ENCODE measurements around the gene MACROD2.

Gene MACROD2

DNA sequence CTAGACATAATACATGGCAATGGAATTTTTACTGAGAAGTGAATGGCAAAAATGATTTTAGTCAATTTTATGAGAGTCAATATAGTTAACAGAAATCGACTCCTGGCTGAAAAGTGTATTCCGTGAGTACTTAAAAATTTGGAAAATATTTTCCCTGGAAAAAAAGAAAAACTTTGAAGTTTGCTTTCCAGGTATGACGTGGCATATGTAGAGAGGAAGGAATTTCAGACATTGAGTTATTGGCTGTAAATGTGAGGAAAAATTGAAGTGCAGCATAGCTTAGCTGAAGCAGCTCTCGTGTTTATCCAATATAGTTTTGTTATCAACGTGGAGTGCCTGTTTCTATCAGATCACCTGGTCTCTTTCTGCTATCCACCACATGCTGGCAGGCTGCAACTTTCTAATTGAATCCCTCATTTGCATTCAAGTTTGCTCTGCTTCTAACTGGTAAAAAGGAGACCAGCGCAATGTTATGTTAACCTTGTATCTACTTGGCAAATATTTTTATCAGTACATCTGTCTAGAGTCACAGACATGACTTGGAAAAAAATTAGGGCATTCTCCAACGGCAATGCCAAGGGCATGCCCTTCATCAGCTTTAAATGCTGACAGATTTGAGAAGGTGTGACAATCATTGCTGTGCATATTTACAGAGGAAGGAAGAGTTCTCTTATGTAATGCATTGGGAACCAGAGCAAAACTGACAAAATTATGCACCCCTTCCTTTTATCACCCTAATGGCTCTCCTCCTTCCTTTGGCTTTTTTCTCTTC is 1444.9 kb downstream of the MACROD2 start:
- in situ Hi-C loops (cut with MboI; ENCODE audit: low sequenced_read_pairs) = no loop called here

DNA sequence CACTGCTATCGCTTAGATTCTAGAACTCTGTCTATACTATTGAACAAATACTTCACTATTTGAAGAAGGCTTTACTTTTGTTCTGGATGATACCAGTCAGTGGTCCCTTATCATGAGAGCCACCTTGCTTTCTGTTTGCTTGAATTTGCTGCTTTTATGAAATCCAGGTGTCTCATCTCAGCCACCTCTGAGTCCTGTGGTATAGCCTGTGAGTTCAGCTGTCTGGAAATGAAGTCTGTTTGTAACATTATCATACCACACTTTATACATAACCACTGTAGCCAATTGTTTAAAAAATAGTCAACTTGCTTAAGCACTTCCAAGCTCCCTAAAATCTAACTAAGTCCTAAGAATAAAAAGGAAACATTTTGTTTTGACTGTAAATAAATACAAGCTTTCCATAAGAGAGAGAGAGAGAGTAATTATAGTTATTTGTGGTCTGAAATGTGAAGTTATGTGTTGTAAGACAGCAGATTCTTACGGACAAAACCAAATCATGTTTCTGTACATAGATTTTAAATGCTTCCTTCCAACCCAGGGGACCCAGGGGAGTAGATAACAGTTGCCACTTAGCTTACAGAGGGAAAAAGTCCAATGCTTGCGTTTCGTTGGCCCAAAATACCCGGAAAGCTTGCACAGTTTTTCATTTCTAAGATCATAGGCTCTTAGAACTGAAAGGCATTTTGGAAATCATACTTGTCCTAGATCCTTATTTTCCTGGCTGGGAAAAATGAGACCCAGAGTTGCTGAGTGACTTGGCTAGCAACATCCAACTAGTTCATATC is 1449.9 kb downstream of the MACROD2 start:
- in situ Hi-C loops (cut with MboI; ENCODE audit: low sequenced_read_pairs) = no loop called here

DNA sequence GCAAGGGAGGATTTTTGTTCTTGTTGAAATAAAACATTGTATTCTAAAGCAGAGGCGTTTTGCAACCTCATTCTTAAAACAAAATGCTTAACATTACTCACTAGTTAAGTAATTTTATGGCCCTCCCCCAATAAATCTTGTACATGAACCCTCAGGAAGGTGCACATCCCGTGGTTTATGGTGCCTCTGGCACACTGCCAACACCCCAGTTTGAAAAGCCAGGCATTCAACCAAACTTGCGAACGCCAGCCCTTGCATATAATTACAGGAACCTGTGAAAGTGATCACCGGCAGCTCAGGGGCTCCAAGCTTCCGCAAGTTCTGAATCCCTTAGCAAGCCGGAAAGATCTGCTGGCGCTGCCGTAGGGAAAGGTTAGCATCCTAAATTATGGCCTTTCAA is 1451.1 kb downstream of the MACROD2 start:
- in situ Hi-C loops (cut with MboI; ENCODE audit: low sequenced_read_pairs) = no loop called here

DNA sequence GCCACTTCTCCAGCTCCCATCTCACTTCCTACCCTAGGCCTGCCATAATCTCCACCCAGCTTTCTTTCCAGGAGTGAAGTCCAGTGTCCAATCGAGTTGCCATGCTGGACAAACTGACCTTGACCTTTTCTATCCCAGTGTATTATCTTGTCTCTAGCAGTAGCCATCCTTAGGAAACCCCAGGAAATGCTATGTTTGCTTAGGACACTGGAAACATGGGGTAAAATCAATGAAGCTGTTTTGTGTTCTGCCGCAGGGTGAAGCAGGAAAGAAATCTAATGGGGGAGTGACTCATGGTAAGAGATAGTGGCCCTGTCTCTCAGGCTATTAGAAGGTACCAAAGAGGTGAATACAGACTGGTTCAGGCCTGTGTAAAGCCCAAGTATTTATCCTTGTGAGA is 1452.2 kb downstream of the MACROD2 start:
- in situ Hi-C loops (cut with MboI; ENCODE audit: low sequenced_read_pairs) = no loop called here

DNA sequence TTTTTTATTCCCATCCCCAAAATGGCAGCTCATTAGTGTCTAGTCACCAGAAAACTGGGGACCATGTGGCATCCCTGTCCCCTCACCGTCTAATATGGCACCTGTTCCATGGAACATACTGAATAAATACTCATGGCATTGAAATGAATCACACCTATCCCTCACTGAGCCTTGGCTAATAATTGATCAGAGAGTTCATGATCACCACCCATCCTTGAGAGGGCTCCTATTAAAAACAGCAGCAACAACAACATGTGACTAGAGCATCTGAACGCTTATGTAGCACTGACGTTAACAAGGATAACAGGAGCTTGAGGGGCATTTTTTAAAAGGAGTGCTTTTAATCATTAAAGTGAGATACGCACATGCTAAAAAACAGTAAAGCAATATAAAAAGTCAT is 1453.7 kb downstream of the MACROD2 start:
- in situ Hi-C loops (cut with MboI; ENCODE audit: low sequenced_read_pairs) = no loop called here

DNA sequence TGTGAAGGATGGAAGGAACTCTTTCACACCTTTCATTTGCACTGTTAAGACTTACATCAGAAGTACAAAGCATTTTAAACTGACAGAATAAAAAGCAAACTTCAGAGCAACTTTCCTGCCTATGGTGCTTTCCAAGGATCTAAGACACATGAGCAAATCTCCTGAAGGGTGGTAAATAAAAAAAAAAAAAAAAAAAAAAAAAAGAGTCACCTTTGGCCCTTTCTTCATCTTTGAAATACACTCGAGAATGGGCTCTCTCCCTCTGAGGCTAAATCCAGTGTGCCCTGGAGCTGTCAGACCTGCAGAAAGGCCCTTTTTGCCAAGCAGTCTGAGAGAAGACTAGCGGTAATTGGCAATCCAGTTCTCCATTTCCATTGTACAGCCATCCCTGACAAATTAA is 1455.9 kb downstream of the MACROD2 start:
- in situ Hi-C loops (cut with MboI; ENCODE audit: low sequenced_read_pairs) = no loop called here

DNA sequence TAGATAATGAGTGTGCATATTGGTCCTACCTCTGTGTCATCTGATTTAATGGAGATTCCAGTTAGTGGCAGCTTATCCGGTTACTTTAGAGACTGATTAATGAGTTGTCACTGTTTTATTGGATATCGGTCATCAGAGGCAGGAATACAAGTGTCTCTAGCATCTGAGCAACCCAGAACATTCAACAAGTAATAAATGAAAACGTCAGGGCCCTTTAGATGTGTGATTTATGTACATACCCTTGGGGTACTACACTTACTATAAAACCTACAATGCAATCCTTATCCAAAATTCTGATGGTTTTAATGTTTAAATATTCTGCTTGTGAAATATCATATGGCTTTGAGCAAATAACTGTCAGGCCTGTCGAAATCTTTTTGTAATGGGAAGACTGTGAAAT is 1460.0 kb downstream of the MACROD2 start:
- in situ Hi-C loops (cut with MboI; ENCODE audit: low sequenced_read_pairs) = no loop called here

DNA sequence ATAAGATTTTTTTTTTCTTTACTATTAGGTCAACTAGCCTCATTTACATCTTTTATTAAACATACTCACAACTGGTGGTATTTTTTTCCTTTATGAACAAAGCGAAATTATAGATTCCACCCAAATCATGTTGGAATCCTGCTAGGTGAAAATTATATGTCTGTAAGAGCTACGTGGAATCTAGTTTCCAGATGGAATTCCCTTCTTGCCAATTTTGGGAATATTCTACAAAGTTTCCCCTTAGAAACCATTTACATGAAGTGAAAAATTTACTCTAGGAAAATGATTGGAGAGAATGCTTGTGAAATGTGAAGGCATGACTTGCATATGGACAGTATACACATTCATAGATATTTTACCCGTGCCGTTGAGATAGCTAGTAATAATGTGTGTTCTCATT is 1466.6 kb downstream of the MACROD2 start:
- in situ Hi-C loops (cut with MboI; ENCODE audit: low sequenced_read_pairs) = no loop called here

DNA sequence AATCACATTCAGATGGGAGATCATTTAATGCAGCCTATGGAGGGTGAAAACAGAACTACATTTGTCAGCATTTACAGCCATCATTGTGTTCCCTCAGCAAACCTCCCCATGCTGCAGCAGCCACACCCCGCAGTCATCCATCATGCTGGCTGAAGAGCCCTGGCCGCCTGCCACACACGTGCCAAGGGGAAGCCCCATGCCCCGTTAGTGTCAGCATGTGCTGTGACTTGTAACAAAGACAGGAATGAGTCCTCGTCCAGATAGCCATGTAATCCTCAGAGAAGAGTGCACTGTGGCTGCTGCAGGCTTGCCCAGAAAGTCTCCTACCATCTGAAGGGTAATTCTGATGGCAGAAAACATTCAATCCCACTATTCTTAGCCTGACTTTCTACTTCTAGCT is 1480.2 kb downstream of the MACROD2 start:
- in situ Hi-C loops (cut with MboI; ENCODE audit: low sequenced_read_pairs) = no loop called here

DNA sequence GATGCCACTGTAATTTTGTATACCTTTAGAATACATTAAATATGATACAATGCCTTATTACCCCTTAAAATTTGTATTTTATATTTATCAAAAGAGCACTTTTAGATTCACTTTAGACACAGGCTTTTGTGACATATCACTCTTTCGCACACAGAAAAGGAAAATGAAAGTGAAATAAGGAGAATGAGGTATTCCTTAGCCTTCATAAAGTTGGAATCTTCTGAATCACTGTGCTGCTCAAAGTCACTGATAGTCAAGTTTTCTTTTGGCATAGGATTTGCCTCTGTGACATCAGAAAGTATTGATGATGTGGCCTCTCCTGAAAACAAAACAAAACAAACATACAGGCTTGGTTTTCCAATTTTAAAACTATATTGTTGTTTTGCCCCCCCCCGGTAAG is 1480.9 kb downstream of the MACROD2 start:
- in situ Hi-C loops (cut with MboI; ENCODE audit: low sequenced_read_pairs) = no loop called here

DNA sequence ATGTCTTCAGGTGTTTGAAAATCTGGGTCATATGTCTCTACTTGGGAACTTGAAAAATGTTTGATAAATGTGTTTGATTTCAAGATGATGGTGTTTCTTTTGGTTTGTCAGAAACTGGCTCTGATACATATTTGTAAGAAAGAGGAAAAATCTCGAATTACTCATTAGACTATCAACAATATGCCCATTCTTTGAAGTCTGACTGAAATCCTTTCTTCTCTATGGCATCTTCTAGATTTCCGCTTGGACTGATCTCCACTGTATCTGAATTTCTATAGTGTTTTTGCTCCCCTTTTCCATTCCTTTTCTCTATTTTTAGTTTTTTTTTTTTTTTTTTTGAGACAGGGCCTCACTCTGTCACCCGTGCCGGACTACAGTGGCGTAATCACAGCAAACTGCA is 1481.5 kb downstream of the MACROD2 start:
- in situ Hi-C loops (cut with MboI; ENCODE audit: low sequenced_read_pairs) = no loop called here

DNA sequence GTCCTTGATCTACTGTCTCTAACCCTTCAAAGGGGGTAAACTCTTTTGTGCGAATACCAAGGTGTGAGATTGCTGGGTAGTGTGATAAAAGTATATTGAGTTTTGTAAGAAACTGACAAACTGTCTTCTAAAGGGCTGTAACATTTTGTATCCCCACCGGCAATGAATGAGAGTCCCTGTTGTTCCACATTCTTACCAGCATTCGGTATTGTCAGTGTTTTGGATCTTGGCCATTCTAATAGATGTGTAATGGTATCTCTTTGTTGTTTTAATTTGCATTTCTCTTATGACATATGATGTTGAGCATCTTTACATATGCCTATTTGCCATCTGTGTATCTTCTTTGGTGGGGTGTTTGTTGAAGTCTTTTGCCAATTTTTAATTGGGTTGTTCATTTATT is 1487.2 kb downstream of the MACROD2 start:
- in situ Hi-C loops (cut with MboI; ENCODE audit: low sequenced_read_pairs) = no loop called here

DNA sequence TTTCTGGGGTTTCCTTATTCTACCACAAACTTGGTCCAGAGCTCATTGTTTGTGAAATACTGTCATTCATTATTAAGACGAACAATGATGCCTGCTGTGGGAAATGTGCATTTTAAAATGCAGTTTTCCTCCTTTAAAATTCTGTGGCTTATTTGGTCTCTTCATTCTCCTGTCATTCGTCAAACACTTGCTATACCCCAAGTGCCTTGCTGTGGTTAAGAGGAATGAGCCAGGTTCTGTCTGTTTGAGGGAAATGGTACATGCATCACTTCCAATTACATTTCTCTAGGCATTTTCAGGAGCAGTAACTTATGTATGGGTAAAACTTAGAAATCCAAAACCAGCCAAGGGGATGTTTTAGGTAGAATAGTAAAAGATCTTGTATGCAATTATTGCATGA is 1490.2 kb downstream of the MACROD2 start:
- in situ Hi-C loops (cut with MboI; ENCODE audit: low sequenced_read_pairs) = no loop called here

DNA sequence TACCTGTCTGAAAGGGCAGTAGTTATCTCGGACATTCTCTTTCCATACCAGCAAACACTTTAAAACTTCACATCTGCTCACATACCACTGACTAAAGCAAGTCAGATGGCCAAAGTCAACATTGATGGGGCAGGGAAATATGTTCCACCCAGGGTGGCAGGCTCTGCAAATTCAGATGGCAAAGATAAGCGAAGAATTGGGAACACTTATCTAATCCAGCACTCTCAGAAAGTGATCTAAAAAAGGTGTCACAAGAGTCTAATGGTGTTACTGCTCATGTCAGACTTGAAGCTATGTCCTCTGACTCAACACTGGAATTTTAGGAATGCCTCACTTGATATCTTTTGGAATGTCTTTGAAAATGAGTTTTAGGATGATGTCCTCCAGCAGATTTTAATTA is 1491.7 kb downstream of the MACROD2 start:
- in situ Hi-C loops (cut with MboI; ENCODE audit: low sequenced_read_pairs) = no loop called here

DNA sequence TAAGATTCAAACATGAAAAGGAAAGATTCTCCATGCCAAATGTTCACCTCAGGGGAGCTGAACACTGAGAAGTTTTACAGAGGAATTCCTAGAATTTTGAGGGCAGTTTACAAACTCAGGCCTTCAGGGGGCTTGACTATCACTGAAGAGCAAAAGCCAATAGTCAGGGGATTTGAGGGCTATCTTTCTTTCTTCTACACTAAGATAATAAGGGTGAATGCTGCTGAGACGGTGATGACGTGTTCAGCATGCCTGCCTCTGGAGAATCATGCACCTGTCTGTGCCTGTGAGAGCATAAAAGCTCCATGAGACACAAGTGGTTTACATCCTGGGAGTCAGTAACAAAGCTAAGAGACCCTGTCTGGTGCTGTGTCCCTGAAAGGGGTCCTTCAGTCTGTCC is 1492.4 kb downstream of the MACROD2 start:
- in situ Hi-C loops (cut with MboI; ENCODE audit: low sequenced_read_pairs) = no loop called here

DNA sequence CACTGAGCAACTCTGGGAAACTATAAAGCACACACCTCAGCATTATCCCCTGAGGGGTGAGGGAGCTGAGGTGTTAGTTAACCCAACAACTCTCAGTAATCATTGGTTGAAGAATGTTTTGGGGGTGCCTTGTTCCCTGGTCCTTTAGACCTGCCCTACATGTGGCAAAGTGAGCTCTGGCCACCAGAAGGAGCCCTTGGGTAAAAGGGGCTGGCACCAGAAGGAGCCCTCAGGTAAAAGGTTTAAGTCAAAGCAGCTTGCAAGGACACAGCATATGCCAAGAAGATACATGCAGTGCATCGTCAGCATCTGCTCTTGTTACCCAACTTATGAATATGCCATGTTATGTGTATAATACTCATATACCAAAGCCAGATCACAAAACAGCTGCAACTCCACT is 1496.3 kb downstream of the MACROD2 start:
- in situ Hi-C loops (cut with MboI; ENCODE audit: low sequenced_read_pairs) = no loop called here

DNA sequence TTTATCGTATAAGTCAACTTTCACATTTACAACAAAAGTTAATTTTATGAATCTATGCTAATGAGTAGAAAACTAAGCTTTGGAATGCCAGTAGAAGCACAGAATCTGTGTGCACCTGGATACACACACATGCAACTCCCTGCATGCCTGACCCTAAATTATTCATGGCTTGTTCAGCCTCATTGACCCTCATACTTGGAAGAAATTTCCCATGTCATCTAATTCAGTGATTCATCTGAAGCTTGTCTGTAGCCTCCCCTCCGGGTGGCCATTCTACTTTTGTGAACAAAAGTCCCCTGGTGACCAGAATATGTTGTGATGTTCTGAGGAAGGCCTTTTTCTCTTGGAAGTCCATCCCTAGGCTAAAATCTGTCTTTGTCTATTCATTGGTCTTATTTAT is 1499.5 kb downstream of the MACROD2 start:
- in situ Hi-C loops (cut with MboI; ENCODE audit: low sequenced_read_pairs) = no loop called here

DNA sequence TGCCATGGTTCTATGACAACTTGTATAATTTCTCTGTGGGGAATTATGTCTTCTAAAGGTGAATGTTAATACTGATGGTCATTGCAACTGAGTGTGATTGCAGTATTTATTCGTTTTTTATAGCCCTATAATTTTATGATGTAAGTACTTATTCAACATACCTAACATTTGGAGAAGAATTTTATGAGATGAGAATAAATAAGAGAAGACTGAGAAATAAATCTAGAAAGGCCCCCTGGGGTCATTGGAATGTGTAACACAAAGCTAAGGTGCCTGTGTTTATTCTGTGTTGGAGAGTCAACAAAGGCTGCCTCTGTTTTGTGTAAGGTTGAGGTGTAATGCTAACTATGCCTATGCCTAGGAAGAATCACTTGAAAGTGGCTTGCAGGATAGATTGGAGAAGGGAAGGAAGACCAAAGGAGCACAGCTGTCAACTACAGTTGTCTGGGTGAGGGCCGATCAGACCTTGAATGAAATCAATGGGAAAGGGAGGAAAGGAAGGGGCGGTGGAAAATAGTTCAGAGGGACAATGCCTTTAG is 1501.3 kb downstream of the MACROD2 start:
- in situ Hi-C loops (cut with MboI; ENCODE audit: low sequenced_read_pairs) = no loop called here

DNA sequence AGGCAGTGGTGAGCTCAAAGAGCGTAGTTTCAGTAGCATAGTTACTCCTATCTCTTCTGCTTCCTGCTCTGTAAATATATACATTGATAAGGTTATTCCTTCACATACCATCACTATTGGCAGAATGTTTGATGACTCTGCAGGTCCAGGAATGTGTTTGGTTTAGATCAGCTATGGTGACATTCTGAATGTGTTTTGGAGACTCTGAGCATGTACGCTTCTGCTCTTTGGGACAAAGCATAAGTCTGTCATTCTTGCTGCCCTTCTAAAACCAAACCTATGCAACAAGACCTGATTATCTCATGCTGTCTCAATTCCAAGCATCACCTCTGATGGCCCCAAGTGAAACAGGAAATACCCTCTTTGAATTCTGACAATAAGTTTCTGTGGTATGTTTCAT is 1503.6 kb downstream of the MACROD2 start:
- in situ Hi-C loops (cut with MboI; ENCODE audit: low sequenced_read_pairs) = no loop called here

DNA sequence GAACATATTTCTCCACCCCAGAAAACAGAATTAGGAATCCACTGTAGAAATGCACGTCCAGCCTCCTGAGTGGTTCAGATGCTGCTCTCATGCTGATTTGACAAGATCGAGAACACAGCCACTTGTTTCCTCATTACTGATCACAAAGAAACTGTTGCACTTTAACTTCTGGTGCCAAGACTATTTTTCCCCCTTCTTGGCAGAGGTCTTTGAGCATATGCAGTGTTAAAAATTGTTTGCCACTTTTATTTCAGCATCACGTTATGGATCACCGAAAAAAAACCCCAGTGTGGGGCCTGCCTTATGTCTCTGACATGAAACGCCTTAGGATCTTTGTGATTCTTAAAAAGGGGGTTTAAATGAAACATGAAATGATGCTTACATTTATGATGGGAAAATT is 1511.0 kb downstream of the MACROD2 start:
- in situ Hi-C loops (cut with MboI; ENCODE audit: low sequenced_read_pairs) = no loop called here

DNA sequence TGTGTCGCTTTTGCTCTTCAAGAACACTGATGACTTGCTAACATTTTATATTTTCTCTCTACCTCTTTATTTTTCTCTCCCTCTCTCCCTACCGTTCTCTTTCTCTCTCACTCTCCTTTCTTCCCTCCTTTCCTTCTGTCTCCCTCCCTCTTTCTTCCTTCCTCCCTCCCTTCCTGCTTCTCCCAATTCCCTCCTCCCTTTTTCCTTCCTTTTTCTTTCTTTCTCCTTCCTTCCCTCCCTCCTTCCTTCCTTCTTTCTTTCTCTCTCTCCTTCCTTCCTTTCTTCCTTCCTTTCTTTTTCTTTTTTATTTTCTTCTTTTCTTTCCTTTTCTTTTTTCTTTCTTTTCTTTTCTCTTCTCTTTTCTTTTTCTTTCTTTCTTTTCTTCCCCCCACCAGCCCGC is 1511.8 kb downstream of the MACROD2 start:
- in situ Hi-C loops (cut with MboI; ENCODE audit: low sequenced_read_pairs) = no loop called here

DNA sequence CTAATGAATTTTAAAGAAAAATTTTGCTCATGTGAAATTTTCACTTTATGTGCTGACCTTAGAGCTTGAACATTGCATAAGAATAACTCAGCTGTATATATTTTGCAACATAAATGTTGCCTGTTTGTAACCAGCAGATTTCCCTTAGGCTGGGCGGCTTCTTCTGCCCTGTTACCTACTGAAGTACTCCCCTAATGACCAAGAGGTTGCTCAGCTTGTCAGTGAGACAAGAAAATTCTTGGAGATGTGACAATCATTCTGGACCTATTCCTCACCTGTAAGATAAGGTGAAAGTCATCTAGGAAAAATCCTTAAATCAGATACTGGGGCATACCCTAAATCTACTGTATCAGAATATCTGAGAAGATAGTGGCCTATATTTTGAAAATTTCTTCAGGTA is 1516.2 kb downstream of the MACROD2 start:
- in situ Hi-C loops (cut with MboI; ENCODE audit: low sequenced_read_pairs) = no loop called here

Data from HL-60/S4 (cell line).